Activated CD4-positive, alpha-beta T cell treated with anti-CD3 and anti-CD28 coated beads for 4 hours (primary cell): ENCODE results near the gene FBRSL1.
A peak's percentile ranks its signal among the peaks of the same experiment; 100 is the strongest.
"Not testable (repeated sequence)": the region's sequence is repeated elsewhere in the genome, so short reads cannot be mapped to it uniquely, and the experiment has no call there.

Source experiments
- DNase-seq, 2 donors: peaks; one replicate each; pipeline ENCODE4 v3.0.0-alpha.2; 2020

Gene FBRSL1

GRCh38 chr12:132471858-132472255 lies 18.1 kb upstream of the FBRSL1 start:
- no peak for DNase-seq

- DNase-seq: no peak
Measured at GRCh38 chr12:132472386-132472785, 17.6 kb upstream of the FBRSL1 start.

- DNase-seq: peak in 1 of 2 donors; percentile 31
Measured at GRCh38 chr12:132474237-132474741, 15.7 kb upstream of the FBRSL1 start.

- DNase-seq: not testable (repeated sequence)
Measured at GRCh38 chr12:132474799-132475303, 15.1 kb upstream of the FBRSL1 start.

- peak in 1 of 2 donors; percentile 22 for DNase-seq
Measured at GRCh38 chr12:132475304-132476037, 14.5 kb upstream of the FBRSL1 start.

- no peak for DNase-seq
Measured at GRCh38 chr12:132476038-132476414, 13.9 kb upstream of the FBRSL1 start.

- DNase-seq: no peak
Measured at GRCh38 chr12:132476421-132476820, 13.5 kb upstream of the FBRSL1 start.

- no peak for DNase-seq
Measured at GRCh38 chr12:132477017-132477702, 12.8 kb upstream of the FBRSL1 start.

- no peak for DNase-seq
Measured at GRCh38 chr12:132477703-132478432, 12.1 kb upstream of the FBRSL1 start.

- DNase-seq: no peak
Measured at GRCh38 chr12:132478433-132478803, 11.5 kb upstream of the FBRSL1 start.

GRCh38 chr12:132478845-132479244 lies 11.1 kb upstream of the FBRSL1 start:
- DNase-seq: no peak

GRCh38 chr12:132479291-132479690 lies 10.7 kb upstream of the FBRSL1 start:
- no peak for DNase-seq

GRCh38 chr12:132479938-132480622 lies 9.9 kb upstream of the FBRSL1 start:
- DNase-seq: no peak

GRCh38 chr12:132480623-132481132 lies 9.3 kb upstream of the FBRSL1 start:
- no peak for DNase-seq

- DNase-seq: no peak
Measured at GRCh38 chr12:132481345-132481744, 8.6 kb upstream of the FBRSL1 start.

- no peak for DNase-seq
Measured at GRCh38 chr12:132481771-132482745, 7.9 kb upstream of the FBRSL1 start.

GRCh38 chr12:132482771-132483170 lies 7.2 kb upstream of the FBRSL1 start:
- no peak for DNase-seq

- DNase-seq: no peak
Measured at GRCh38 chr12:132483208-132483607, 6.7 kb upstream of the FBRSL1 start.

GRCh38 chr12:132483612-132484011 lies 6.3 kb upstream of the FBRSL1 start:
- DNase-seq: no peak

- DNase-seq: no peak
Measured at GRCh38 chr12:132484183-132484890, 5.6 kb upstream of the FBRSL1 start.
